Suprapubic skin (tissue), 4 donors: ENCODE measurements around the gene CAB39L. TPM values are rescaled to one million over a fixed set of nuclear protein-coding genes. Genes with fewer than 3 reads are reported as not detected.

Experiments
- DNase-seq, 2 donors: peaks; one replicate each; pipeline ENCODE4 v3.0.0-alpha.2; 2019; ENCODE audit warnings: low spot score in 2 of 2
- H3K27ac ChIP-seq: fragments of 200-600 bp; sonication (generic); one replicate; pipeline ENCODE4 v1.5.1; 2019
- H3K27me3 ChIP-seq: fragments of 200-600 bp; sonication (generic); one replicate; pipeline ENCODE4 v1.5.1; 2019
- H3K36me3 ChIP-seq: fragments of 200-600 bp; sonication (generic); one replicate; pipeline ENCODE4 v1.5.1; 2019
- H3K4me1 ChIP-seq: fragments of 200-600 bp; sonication (generic); one replicate; pipeline ENCODE4 v1.5.1; 2019
- H3K4me3 ChIP-seq: fragments of 200-600 bp; sonication (generic); one replicate; pipeline ENCODE4 v1.5.1; 2019; ENCODE audit warnings: mild to moderate bottlenecking
- H3K9me3 ChIP-seq: fragments of 200-600 bp; sonication (generic); one replicate; pipeline ENCODE4 v1.5.1; 2019
- CTCF ChIP-seq, 2 donors: fragments of 200-600 bp in 1 of 2; fragments of 450-650 bp in 1 of 2; sonication (generic) in 1 of 2; IDR thresholded peaks; one replicate each; pipeline ENCODE4 v1.5.1; 2016 to 2019; ENCODE audit warnings: antibody characterized with exemption in 2 of 2, mild to moderate bottlenecking in 1 of 2, moderate library complexity in 1 of 2
- EP300 ChIP-seq: sonication (generic); formaldehyde crosslinking; IDR thresholded peaks from one replicate; pipeline ENCODE4 v1.6.1; 2017; ENCODE audit warnings: antibody characterized with exemption
- POLR2A ChIP-seq, 2 donors: fragments of 450-650 bp; IDR thresholded peaks; one replicate each; pipeline ENCODE4 v1.6.1; 2017; ENCODE audit warnings: antibody characterized with exemption in 2 of 2, mild to moderate bottlenecking in 2 of 2, moderate library complexity in 2 of 2
- POLR2AphosphoS5 ChIP-seq, 3 donors: sonication (generic); formaldehyde crosslinking; IDR thresholded peaks; one replicate each; pipeline ENCODE4 v1.6.1; 2017; ENCODE audit warnings: antibody characterized with exemption in 3 of 3
- WGBS: methylation state at CpG from one replicate; pipeline ENCODE4 v1.1.5; 2018; 5-methylcytosine and 5-hydroxymethylcytosine counted together
- total RNA-seq, 4 donors: library from RNA; depleted of rRNA; stranded (reverse); fragments of >200 nt; gene quantifications; one replicate each; pipeline ENCODE4 v1.1.0, GENCODE V29; 2016

CAB39L gene
- total RNA-seq, 4 donors from 2014 or later, result 17.8 to 45.1 (median 28.6) TPM

- TF ChIP-seq POLR2A (IDR thresholded peaks at IDR 0.05), result no peak
- no peak for TF ChIP-seq EP300
- no peak for TF ChIP-seq CTCF (IDR thresholded peaks at IDR 0.05)
- TF ChIP-seq POLR2AphosphoS5 (IDR thresholded peaks at IDR 0.05), result no peak
- Histone ChIP-seq H3K9me3 (no peaks in the 10 kb centered on the region), H3K4me1 (peaks cover 59% of the 10 kb centered on the region), H3K27ac (peak overlapping the region; percentile 88), H3K4me3 (no peak overlapping the region), H3K36me3 (peaks cover 4% of the 10 kb centered on the region), H3K27me3 (no peaks in the 10 kb centered on the region)
- no peak for DNase-seq
- WGBS, result 41% methylated on average over 11 of the region's 11 CpGs
These were observed 134.9 kb downstream of the CAB39L start for GRCh38 chr13:49308921-49309408.

- H3K4me1 ChIP-seq, result peaks cover 60% of the 10 kb centered on the region
- H3K27me3 ChIP-seq, result no peaks in the 10 kb centered on the region
- no peaks in the 10 kb centered on the region for H3K9me3 ChIP-seq
- no peak overlapping the region for H3K4me3 ChIP-seq
- TF ChIP-seq POLR2A (IDR thresholded peaks at IDR 0.05), result no peak
- TF ChIP-seq CTCF (IDR thresholded peaks at IDR 0.05), result no peak
- TF ChIP-seq POLR2AphosphoS5 (IDR thresholded peaks at IDR 0.05), result peak in 2 of 3 donors; percentile 30 to 90
- TF ChIP-seq EP300, result peak; percentile 27
- H3K27ac ChIP-seq, result peak overlapping the region; percentile 88
- WGBS, result 11% methylated on average over 5 of the region's 7 CpGs
- DNase-seq, result peak; percentile 90 to 92
- peaks cover 4% of the 10 kb centered on the region for H3K36me3 ChIP-seq
These were observed 135.6 kb downstream of the CAB39L start for GRCh38 chr13:49308097-49308875.

DNA sequence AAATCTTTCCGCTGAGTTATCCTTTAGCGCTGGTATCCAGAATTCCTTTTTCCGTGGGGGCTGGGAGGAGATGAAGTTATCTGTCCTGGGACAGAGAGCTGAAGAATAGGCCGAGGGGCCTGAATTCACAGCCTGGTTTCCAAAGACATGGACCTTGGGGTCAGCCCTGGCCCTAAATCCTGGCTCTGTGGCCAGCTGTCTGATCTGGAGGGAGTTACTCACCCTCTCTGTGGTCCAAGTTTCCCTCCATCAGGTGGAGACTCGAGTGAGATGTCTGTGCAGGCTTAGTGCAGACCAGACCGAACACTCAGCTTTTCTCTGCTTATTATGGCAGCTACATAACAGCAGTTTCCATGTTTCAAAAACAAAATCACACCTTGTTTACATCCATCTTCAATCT lies 136.5 kb downstream of the CAB39L start:
- peaks cover 68% of the 10 kb centered on the region for H3K4me1 ChIP-seq
- TF ChIP-seq CTCF (IDR thresholded peaks at IDR 0.05), result no peak
- TF ChIP-seq POLR2A (IDR thresholded peaks at IDR 0.05), result no peak
- TF ChIP-seq POLR2AphosphoS5 (IDR thresholded peaks at IDR 0.05), result no peak
- TF ChIP-seq EP300, result no peak
- 83% methylated on average over 6 of the region's 6 CpGs for WGBS
- peaks cover 4% of the 10 kb centered on the region for H3K36me3 ChIP-seq
- no peaks in the 10 kb centered on the region for H3K9me3 ChIP-seq
- H3K27ac ChIP-seq, result peak overlapping the region; percentile 88
- no peak overlapping the region for H3K4me3 ChIP-seq
- DNase-seq, result no peak
- H3K27me3 ChIP-seq, result no peaks in the 10 kb centered on the region

GRCh38 chr13:49305792-49306425 lies 138.0 kb downstream of the CAB39L start:
- peak overlapping the region; percentile 46 for H3K27ac ChIP-seq
- no peaks in the 10 kb centered on the region for H3K27me3 ChIP-seq
- no peak for TF ChIP-seq POLR2AphosphoS5 (IDR thresholded peaks at IDR 0.05)
- no peak for TF ChIP-seq CTCF (IDR thresholded peaks at IDR 0.05)
- no peak for TF ChIP-seq EP300
- TF ChIP-seq POLR2A (IDR thresholded peaks at IDR 0.05), result no peak
- no peaks in the 10 kb centered on the region for H3K9me3 ChIP-seq
- 63% methylated on average over 12 of the region's 15 CpGs for WGBS
- H3K4me1 ChIP-seq, result peaks cover 82% of the 10 kb centered on the region
- H3K36me3 ChIP-seq, result peaks cover 4% of the 10 kb centered on the region
- no peak overlapping the region for H3K4me3 ChIP-seq
- DNase-seq, result no peak
